A673 (cell line): Measurements from ENCODE around the gene IGF1R.

ENCODE experiments used
- CTCF ChIP-seq: fragments of 300-800, 200-600 bp; sonication (generic); conservative IDR thresholded peaks from 2 replicates; pipeline ENCODE4 v1.5.1; 2017; ENCODE audit warnings: low read depth, mild to moderate bottlenecking, antibody characterized with exemption, low read length, moderate library complexity, mixed read lengths
- EZH2 ChIP-seq: fragments of 200-600 bp; sonication (generic); IDR thresholded peaks from 2 replicates; pipeline ENCODE4 v1.6.1; 2017; ENCODE audit warnings: borderline replicate concordance, low read depth, mild to moderate bottlenecking, mixed read lengths, antibody characterized with exemption, low read length; ENCODE audit not compliant: poor library complexity, severe bottlenecking

GRCh38 chr15:98669638-98670037 lies 21.3 kb downstream of the IGF1R start:
- TF ChIP-seq CTCF (no peak), EZH2 (no peak)
